ENCODE measurements around the gene PRKAR2B.

- no peak for TF ChIP-seq EZH2phosphoT487 (IDR thresholded peaks at IDR 0.05; ENCODE audit: borderline replicate concordance, low read depth, low read length)
- peak; percentile 70 for TF ChIP-seq CTCF (conservative IDR thresholded peaks at IDR 0.05; ENCODE audit: low read length)
Measured at GRCh38 chr7:107167483-107168232, 123.2 kb downstream of the PRKAR2B start.
